ENCODE measurements around the gene MYPOP.

DNA sequence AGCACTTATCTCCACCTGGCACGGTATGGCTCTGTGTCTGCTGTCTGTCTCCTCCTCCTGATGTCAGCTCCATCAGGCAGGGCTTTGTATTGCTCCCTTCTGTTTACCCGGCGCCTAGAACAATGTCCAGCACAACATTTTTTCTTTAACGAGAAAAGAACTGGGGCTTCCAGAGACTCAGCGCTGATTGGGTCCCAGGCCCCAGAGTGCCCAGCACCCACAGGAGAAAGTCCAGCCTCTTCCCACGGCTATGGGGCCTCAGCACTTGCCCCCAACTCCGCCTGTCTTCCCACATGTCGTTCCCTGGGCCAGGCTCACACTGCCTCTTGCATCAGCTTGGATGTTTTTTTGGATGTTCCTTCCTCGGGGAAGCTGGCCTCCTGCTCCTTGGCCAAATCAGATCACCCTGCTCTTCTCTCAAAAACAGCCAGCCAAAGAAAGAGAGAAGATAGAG lies 6.9 kb downstream of the MYPOP start:
- TF ChIP-seq, protein P1, sequence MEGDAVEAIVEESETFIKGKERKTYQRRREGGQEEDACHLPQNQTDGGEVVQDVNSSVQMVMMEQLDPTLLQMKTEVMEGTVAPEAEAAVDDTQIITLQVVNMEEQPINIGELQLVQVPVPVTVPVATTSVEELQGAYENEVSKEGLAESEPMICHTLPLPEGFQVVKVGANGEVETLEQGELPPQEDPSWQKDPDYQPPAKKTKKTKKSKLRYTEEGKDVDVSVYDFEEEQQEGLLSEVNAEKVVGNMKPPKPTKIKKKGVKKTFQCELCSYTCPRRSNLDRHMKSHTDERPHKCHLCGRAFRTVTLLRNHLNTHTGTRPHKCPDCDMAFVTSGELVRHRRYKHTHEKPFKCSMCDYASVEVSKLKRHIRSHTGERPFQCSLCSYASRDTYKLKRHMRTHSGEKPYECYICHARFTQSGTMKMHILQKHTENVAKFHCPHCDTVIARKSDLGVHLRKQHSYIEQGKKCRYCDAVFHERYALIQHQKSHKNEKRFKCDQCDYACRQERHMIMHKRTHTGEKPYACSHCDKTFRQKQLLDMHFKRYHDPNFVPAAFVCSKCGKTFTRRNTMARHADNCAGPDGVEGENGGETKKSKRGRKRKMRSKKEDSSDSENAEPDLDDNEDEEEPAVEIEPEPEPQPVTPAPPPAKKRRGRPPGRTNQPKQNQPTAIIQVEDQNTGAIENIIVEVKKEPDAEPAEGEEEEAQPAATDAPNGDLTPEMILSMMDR (IDR thresholded peaks at IDR 0.05; ENCODE audit: low read length), result no peak
- no peak for TF ChIP-seq EZH2 (IDR thresholded peaks at IDR 0.05; ENCODE audit: borderline replicate concordance, low read length)

Data from OCI-LY1 (cell line).